Glomerular visceral epithelial cell (primary cell): Measurements from ENCODE around the gene PASK.

ENCODE experiments used
- DNase-seq: peaks from one replicate; pipeline ENCODE4 v3.0.0-alpha.2; 2016; ENCODE audit errors: extremely low spot score

PASK gene

DNA sequence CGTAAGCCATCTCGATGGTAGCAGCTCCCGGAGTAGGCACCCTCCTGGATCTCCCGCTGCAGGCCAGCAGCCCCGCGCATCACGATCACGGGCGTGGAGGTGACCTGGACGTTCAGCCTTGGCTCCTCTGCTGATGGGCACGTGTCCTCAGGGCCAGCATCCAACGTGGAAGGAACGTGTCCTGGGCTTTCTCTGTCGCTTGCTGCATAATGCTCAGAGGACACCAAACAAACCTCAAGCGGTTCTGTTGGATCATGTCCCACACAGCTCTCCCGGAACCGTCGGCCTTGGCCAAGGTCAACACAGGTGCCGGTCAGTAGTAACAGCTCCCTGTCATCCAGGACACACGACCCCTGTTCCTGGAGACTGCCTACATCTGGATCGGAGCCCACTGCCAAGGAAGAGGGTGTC, 23.1 kb downstream of the PASK start:
- DNase-seq, result no peak

- no peak for DNase-seq
Observed at GRCh38 chr2:241125626-241126025, 23.6 kb downstream of the PASK start.

GRCh38 chr2:241123816-241124536, 25.3 kb downstream of the PASK start:
- DNase-seq, result no peak

- no peak for DNase-seq
Observed at GRCh38 chr2:241122376-241123002, 26.8 kb downstream of the PASK start.

DNA sequence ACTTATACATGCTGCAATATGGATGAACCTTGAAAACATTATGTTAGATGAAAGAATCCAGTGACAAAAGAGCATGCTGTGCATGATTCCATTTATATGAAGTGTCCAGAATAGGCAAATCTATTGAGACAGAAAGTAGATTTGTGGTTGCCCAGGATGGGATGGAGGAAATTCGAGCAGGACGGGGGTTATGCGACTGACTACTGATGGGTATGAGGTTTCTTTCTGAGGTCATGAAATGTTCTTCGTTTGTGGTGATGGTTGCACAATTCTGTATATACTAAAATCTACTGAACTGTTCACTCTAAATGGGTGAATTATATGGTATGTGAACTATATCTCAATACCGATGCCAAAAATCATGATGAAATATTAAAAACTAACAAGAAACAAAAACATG, 28.3 kb downstream of the PASK start:
- DNase-seq, result no peak

DNA sequence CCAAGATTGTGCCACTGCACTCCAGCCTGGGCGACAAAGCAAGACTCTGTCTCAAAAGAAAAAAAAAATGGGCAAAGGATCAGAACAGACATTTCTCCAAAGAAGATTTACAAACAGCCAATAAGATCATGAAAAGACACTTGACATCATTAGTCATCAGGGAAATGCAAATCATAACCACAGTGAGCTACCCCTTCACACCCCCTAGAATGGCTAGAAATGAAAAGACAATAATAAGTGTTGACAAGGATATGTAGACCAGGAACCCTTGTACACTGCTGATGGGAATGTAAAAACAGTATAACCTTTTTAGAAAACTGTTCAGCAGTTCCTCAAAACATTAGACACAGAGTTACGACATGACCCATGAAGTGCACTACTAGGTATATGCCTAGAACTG, 28.8 kb downstream of the PASK start:
- DNase-seq, result no peak

GRCh38 chr2:241118737-241119505, 30.4 kb downstream of the PASK start:
- DNase-seq, result no peak

- DNase-seq, result no peak
Observed at GRCh38 chr2:241116606-241117560, 32.4 kb downstream of the PASK start.

- DNase-seq, result no peak
Observed at GRCh38 chr2:241115361-241115760, 33.9 kb downstream of the PASK start.

GRCh38 chr2:241114836-241115235, 34.4 kb downstream of the PASK start:
- DNase-seq, result no peak

GRCh38 chr2:241112592-241112991, 36.7 kb downstream of the PASK start:
- no peak for DNase-seq

DNA sequence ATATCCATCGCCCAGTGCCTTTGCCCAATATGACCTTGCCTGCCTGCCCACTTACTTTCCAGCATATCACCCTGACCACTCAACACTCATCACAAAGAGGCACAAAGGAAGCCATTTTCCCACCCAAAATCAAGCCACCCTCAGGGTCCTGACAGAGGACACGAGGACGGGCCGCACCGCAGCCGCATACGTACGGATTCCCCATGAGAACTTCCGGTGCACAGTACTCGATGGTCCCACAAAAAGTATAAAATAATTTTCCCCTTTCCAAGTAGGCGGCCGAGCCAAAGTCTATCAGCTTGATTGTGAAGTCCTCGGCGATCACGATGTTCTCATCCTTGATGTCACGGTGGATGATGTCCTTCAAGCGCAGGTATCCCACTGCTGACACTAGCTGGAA, 37.2 kb downstream of the PASK start:
- no peak for DNase-seq

GRCh38 chr2:241111440-241111805, 37.8 kb downstream of the PASK start:
- DNase-seq, result no peak

DNA sequence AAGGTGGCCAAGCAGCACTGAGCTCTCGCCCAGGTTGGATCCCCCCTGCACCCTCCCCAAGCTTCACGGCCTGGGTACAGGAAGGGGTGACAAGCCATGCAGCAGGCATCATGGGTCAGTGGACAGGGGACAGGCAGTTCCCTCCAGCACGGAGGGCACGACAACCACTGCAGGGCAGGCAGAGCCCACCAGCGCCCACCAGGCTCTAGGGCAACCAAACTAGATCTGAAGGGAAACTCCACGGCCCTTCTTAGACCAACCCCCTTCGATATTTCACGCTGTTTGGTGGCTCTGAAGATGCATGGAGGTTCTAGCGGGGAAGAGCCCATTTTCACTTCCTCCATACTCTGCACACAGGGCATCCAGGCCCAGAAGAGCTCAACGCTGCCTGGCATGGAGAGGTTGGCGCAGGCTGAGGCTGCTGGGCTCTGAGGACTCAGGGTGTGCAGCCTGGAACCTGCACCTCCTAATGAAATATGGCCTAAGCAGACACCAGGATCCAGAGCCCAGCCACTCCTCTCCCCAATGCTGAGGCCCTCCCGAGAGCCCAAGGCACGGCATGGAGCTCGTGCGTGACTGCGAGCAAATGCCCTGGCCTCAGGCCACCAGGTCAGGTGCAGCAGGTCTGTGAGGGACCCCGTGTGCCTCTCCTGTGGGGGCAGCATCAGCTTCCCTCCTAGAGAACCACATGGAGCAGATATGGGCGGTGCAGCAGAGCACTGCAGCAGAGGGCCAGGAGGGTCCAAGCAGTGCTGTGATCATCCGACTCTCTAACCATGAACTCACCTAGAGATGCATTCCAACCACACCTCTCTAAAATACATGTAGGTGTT, 38.4 kb downstream of the PASK start:
- no peak for DNase-seq

DNA sequence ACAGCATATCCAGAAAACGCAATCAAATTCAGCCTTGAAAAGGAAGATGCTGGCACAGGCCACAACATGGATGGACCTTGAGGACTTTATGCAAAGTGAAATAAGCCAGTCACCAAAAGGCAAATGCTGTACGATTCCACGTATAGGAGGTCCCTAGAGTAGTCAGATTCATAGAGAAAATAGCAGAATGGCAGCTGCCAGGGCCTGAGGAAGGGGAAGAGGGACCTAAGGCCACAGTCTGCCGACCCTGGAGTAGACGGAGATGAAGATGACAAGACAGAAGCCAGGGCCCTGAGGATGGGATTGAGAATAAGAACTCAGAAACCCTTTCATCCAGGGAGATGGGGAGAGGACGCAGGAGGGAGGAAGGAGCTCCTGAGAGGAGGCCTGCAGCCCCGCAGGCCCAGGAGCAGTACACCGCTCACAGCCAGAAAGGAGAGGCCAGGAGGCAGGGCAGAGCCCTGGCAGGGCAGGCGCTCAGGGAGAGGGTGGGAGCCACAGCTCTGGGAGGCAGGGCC, 39.1 kb downstream of the PASK start:
- DNase-seq, result no peak

GRCh38 chr2:241109210-241110088, 39.8 kb downstream of the PASK start:
- no peak for DNase-seq

- no peak for DNase-seq
Observed at GRCh38 chr2:241108271-241109209, 40.7 kb downstream of the PASK start.

GRCh38 chr2:241107031-241107783, 42.1 kb downstream of the PASK start:
- no peak for DNase-seq
